ENCODE measurements around the gene NTRK2. TPM values are rescaled to one million over a fixed set of nuclear protein-coding genes. Genes with fewer than 3 reads are reported as not detected.

NTRK2 gene
- total RNA-seq, 1 donor from 2014 or later, result 0.38 TPM

DNA sequence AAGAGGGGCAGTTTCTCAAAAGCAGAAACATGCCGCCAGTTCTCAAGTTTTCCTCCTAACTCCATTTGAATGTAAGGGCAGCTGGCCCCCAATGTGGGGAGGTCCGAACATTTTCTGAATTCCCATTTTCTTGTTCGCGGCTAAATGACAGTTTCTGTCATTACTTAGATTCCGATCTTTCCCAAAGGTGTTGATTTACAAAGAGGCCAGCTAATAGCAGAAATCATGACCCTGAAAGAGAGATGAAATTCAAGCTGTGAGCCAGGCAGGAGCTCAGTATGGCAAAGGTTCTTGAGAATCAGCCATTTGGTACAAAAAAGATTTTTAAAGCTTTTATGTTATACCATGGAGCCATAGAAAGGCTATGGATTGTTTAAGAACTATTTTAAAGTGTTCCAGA, 142.8 kb downstream of the NTRK2 start:
- ATAC-seq, result no peak
- DNase-seq (ENCODE audit: low spot score), result no peak

DNA sequence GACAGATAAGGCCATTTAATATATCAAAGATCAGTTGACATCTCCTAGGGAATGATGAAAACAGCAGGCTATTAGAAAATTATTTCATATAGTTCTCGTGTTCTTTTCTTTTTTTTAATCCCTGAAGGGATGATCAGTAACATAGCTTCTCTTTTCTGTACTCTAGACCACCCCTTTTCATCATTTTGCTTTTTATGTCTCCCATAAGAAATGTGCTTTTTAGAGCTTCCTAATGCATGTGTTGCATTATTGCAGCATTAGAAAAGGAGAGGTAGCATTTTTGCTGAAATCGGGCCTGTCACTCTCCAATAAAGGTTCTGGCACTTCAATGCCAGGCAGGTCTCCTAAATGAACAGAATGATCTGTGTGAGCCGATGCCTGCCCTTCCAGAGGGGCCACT, 143.3 kb downstream of the NTRK2 start:
- DNase-seq (ENCODE audit: low spot score) (no peak), ATAC-seq (no peak)

DNA sequence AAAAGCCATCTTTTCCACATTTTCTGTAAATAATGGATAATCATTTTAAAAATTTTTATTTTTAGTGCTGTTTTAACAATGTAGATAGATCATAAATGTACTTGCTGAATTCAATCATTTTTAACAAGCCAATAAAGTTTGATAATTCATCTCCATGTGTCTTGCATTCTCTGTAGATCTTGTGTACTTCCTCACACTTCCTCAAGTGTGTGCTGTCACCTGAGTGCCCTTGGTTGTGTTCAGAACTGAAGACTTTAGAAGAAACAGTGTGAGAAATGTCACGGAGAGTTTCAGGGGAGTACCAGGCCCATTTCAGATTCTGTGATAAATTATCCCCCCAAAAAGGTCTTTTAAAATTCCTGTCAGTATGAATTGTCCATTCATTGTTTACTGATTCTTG, 146.0 kb downstream of the NTRK2 start:
- DNase-seq (ENCODE audit: low spot score) (no peak), ATAC-seq (no peak)

DNA sequence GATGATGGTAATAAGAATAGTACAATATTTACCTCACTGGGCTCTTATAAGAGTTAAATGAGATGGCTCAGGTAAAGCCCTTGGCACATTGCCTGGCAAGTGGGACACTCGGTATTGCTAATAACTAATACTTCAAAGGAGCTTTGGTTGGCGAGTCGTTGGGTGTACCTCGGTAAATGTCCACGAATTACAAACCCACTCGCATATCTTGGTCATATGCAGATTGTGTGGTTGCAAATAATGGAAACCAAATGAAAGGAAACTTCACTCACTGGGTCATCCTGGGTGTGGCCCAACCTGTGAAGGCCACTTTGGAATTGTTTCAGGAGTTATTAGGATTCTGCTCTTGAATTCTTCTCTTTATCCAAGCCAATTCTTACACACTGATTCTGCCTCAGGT, 147.5 kb downstream of the NTRK2 start:
- no peak for ATAC-seq
- DNase-seq (ENCODE audit: low spot score), result no peak

DNA sequence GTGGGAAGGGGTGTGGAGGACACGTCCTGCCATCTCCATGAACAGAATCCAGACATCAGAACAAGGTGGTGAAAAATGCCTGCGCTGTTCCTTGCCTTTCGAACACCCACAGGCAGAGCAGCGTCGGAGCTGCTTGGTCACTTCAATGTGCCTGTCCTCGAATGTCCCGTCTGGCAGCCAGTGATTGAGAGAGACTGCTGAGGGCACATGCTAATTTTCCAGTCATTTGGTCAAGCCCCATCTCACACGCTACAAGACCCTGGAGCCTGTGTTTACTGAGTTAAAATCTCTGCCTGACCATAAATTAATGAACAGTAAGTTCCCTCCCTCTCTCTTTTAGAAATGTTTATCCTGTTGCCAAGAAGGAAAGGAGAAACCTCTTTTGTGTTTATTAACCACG, 149.3 kb downstream of the NTRK2 start:
- DNase-seq (ENCODE audit: low spot score) (no peak), ATAC-seq (no peak)

DNA sequence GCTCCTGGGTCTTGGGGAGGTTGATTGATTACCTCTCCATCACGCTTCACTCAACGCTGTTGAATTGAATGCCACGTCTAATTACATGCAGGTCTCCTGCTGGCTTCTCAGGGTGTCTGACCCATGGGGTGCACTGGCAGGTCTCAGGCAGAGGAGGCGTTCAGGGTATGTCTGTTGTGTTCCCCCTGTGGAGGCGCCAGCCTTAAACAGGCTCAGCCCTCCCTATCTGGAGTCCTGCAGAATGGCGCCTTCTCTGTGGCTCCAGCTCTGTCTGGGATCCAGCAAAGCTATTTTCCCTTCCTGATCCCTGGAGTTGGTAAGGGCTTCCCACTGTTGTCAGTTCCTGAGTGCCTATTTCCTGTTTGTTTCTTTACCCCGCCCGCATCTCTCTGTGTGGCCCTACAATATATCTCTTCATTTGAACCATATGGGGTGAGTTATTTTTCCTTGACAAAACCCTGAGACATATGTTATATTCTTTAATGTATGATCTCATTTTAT, 150.0 kb downstream of the NTRK2 start:
- ATAC-seq, result no peak
- DNase-seq (ENCODE audit: low spot score), result no peak

DNA sequence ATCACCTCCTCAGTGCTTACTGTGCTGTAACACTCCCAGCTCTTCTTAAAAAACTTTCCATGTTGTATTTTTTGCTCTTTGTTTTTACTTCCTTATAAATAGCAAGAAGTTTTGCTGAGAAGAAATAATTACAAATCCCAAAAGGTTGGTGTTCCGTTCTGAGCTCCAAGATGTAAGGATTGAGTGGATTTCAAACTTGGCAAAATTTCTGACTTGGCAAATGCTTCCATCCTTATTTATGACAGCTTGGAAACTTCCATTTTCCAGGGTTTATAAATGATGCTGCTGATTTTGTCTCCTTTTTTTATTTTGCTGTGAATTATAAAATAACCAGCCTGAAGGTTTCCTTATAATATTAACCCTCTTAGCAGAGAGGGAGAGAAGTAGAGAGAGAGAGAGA, 151.9 kb downstream of the NTRK2 start:
- ATAC-seq, result no peak
- DNase-seq (ENCODE audit: low spot score), result no peak

DNA sequence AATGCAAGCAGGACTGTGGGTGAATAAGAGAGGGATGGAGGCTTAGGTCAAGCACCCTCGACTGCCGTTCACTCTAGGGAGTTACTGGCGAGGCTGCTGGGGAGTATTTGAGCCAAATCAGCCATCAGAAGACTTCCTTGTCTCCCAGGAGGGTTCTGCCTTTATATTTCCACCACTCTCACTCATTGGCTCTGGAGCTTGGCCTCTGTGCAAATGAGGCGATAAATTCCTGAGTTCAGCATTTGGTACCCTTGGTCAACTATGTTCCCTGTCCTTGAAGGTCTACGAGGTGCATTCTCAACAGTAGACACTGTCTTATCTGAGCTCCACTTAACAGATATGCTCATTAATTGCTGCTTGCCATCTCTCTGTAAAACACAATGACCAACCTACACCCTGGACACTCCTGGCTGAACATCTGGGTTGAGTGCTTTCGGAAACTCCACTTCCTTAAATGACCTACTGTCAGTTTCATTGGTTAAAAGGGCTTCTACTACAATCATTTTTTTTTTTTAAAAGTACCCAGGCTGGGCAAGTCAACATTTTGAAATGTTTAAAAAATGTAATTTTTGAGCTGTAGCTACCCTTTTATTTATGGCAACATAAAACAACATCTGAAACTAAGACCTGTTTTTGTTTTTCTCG, 153.2 kb downstream of the NTRK2 start:
- ATAC-seq, result no peak
- DNase-seq (ENCODE audit: low spot score), result no peak

DNA sequence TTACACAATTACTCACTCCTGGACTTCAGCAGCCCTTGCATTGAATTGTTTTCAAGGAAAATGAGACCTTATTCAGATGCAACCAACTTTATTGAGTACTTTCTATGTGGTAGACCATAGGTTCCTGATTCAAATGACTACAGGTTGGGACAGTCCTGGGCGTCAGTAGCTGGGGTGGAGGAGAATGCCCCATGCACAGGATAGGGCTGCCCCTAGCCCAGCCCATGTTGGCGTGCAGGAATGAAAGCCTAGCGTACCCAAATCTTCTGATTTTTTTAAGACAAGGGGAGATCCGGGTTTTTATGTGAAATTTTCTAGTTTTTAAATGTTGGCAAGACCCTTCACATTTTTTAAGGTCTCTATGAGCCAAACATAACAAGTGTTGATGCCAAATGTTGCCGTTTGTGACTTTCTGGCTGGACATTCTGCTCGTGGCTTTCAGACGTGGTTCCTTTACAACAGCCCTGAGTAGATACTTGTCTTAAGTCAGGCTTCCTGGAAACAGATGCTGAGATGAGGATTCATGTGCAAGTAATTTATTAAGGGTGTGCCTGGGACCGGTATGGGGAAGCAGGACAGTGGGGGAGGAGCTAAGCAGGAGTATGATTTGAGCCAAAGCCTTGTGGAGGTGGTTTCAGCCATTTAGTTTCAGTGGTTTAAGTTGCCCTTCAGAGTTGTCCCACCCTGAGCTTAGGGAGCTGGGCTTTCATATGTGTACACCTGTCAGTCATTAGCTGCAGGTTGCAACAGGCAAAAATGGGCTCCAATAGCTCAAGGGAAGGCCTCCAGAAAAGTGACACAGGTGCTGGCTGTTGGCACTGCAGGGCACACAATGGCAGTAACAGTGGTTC, 154.1 kb downstream of the NTRK2 start:
- ATAC-seq (no peak), DNase-seq (ENCODE audit: low spot score) (no peak)

DNA sequence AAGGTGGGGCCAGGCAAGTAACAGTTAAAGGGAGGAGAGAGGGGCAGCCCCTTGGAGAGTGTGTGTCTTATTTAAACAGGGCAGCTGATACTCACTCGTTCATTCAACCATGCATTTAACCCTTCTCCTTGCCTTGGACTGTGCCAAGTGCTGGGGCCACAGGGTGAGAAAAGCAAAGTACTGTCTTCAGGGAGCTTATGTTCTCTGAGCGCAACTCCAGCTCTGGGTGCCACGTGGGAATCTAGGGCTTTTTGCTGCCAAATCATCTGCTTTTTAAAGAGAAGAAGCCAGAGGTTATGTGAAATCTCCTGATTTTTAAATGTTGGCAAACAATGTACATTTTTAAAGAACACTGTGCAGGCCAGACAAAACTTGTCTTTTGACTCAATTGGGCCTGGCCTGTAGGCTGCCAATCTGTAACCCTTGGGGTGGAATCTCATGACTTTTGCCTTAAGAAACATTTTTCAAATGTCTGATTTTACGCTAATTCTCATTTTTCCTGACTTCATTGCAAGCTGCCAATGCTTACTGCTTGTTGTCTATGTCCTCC, 157.8 kb downstream of the NTRK2 start:
- DNase-seq (ENCODE audit: low spot score), result no peak
- ATAC-seq, result no peak

DNA sequence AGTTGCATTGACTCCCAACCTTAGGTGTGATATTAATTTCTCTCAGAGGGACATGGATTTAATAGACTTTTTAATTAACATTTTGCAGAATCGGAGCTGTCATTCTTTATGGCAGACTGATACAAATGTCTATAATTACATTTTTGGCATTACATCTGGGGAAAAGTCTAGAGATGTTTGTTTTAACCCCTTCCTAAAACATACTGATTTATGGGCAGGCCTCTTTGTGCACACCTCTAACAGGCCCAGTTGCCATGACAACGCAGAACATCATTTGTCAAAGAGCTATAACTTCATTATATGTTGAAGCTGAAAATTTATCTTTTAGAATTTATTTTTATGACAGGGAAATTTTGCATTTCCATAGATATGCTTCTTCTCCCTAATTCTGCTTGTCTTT, 158.5 kb downstream of the NTRK2 start:
- DNase-seq (ENCODE audit: low spot score), result no peak
- ATAC-seq, result no peak

DNA sequence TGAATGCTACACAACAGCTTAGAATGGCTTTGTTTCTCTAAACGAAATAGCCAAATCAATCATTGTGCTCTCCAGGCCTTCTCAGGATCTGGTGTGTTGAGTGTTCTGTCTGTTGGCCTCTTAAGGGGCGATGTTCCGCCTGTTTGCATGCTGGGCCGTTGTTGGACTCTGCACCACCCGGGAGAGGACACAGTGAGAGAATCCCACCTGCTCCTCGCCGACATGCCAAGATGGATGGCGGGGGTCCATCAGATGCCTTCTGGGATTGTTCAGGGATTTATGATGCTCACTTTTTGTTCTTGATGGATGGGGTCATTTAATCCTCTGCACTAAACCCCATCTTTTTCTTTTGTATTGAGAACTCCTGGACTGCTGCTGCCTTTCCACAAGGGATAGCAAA, 159.9 kb downstream of the NTRK2 start:
- ATAC-seq, result no peak
- no peak for DNase-seq (ENCODE audit: low spot score)

DNA sequence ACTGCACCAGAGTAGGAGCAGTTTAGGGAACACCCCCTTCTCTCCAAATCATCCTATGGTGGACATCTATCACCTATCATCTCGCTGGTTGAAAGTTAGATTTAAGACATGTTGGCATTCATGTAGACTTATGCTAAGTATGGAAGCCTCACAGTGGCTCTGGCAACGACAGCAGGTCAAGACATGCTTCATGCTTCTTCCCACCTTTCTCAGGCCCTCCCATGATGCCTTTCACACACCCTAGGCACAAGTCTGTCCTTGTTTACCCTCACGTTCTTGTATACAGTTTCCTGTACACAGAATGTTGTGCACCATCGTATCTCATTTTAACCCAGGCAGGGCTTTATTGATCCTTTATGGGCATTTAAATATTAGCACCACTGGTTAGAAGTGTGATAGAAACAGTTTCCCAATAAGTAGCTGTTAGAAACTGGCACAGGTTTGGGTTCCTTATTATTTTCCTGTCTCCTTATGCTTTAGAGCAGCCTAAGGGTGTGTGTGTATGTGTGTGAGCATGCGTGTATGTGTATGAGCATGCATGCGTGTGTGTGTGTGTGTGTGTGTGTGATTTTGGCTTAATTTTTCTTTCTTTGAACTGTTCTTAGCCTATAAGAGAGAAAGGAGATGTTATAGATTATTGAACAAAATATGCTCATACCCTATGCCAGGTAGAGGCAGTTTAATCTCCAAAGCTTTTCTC, 160.6 kb downstream of the NTRK2 start:
- no peak for ATAC-seq
- no peak for DNase-seq (ENCODE audit: low spot score)

DNA sequence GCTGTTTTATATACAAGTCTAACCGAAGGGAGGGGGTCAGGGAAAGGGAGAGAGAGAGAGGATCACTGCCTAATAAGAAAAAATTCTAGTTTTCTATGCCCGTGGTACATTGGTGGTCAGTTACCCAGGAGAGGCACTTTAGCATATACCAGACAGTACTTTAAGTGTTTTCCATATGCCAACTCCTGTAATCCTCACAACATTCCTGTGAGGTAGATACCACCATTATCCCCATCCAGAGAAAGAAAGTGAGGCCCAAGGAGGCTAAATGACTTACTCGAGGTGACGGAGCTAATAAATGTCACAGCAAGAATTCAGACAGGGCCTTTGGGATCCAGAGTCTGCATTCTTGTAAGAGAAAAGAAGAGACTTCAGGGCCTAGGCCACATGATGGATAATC, 161.8 kb downstream of the NTRK2 start:
- DNase-seq (ENCODE audit: low spot score), result no peak
- no peak for ATAC-seq

DNA sequence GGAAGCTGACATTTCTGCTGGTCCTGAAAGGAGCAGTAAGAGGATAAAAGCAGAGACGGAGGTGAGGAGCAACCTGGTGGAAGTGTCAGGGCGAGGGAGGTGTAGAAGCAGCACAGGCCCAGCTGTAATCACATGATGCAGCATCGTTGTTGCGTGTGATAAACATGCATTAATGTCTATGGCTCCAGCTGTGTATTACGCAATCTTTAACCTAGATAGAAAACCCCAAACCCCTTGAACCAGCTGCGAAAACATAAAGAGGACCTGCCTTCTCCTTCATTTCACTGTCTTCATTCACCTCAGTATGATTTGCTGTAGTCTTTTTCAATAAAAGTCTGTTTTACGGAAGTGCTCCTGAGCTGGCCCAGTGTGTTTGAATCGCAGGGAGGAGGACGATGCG, 162.9 kb downstream of the NTRK2 start:
- ATAC-seq (no peak), DNase-seq (ENCODE audit: low spot score) (no peak)

DNA sequence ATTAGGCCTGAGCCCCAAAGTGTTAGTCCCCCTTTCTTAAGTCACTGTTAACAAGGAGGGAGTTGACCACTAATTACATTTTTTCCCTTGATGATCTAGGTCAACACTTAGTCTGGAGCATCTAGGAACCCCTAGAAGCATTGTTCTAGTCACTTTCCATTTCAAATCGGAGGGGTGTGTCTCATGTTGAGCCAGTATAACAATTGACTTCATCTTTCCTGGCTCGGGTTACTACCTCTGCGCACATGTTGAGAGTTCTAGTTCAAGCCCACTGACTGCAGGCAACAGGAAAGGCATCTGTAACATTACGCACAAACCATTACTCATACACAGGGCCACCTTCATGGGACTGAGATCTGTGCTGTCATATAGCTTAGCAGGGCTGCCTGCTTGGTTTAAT, 164.9 kb downstream of the NTRK2 start:
- no peak for ATAC-seq
- no peak for DNase-seq (ENCODE audit: low spot score)

DNA sequence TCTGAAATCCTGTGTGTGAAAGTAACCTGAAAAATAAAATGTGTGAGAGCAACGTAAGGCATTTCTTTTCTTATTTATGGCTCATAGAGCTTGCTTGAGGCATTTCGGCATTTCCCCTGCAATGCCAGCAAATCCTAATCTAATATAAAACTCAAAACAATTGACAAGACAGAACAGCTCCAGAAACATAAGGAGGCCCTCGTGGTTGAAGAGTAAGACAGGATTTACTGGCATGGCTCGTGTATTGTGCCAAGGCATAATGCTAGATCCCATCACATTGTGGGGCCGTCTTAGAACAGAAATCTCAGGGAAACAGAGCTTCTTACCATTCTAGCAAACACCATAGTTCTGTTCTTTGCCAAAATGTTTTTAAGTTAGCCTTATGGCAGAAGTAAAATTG, 166.2 kb downstream of the NTRK2 start:
- no peak for ATAC-seq
- DNase-seq (ENCODE audit: low spot score), result no peak

DNA sequence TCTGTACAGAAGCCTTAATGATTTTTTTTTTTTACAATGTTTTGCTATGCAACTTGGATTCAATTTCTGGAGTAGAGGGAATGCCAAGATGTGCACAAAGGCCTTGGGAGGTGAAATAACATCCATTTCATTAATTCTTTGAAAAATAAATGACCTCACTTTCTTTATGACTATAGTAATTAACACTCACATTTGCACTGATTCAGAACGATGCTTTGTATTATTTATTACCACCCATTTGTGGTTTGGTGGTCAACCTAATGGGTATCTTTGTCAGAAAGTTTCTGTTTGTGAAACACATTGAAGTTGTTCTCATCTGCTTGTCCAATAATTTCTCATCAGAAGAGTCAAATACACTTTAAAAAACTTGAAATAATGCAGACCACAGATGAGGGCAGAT, 169.3 kb downstream of the NTRK2 start:
- ATAC-seq, result no peak
- no peak for DNase-seq (ENCODE audit: low spot score)

DNA sequence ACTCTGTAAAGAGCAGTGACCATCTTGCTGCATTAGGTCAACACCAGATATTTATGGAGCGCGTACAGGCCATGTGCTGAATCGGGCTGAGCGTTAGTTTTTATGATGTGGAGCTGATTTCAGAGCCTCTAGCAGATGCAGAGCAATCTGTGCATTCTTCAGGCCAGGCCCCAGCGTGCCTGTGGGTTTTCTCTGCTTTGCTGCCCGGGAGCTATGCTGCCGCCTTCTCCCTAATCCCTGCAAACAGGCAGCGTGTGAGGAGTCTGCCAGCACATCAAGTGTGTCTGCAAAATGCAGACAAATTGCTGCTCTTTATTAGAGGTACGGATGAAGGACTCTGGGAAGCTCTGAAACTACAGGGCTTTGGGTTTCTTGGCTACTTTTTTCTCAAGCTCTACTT, 170.0 kb downstream of the NTRK2 start:
- DNase-seq (ENCODE audit: low spot score) (no peak), ATAC-seq (no peak)

DNA sequence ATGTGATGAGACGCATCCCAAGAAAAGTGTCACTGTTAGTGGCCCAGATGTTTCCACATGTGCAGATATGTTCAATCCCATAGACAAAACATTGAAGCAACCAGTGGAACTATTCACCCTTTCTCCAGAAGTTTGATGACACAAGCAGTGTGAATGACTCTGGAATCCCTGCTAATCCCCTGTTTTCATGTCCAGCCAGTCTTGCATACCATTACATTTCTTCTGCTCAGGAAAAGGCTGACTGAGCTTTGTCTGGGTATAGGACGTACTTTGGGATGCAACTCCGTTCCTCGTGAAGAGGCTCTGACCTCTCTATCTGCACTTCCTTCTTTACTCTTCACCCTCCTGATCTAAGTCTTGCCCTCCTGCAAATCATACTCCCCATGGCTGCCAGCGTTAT, 172.4 kb downstream of the NTRK2 start:
- no peak for DNase-seq (ENCODE audit: low spot score)

DNA sequence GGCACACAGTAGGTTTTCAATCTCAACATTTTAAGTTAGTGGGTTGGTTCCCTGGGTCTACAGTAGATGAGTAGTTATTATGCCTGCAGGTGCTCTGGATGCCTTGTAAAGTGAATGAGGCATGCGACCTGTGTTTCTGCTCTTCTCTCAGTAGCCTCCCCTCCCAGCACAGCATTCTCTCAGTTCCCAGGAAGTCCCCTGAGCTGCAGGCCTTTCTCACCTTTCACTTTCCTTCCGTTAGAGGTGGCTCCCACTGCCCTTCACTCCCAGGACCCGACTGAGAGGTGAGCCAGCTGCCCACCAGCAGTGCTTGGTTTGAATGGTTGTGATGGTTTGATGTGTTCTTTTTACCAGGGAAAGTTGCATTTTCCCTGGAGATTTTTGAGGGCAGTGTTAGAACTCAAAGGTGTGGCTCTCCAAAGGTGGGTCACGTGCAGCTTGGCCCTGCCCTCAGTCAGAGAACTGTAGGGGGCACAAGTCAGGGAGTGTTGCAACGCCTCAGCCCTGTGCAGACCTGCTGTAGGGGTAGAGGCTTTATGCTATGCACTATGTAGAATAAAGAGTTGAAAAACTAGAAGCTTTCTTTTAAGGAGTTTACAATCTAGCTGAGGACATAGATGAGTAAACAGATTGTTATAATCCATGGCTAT, 173.8 kb downstream of the NTRK2 start:
- no peak for ATAC-seq
- DNase-seq (ENCODE audit: low spot score), result no peak

More for the DNA sequence above, 172.4 kb downstream of the NTRK2 start:
- ATAC-seq, result no peak

Measured in left lobe of liver (tissue), 2 donors.